GM08714 (cell line): ENCODE measurements around the gene SPDL1.
A peak's percentile ranks its signal among the peaks of the same experiment; 100 is the strongest.

Source experiments
- H3K4me3 ChIP-seq: fragments of 200-500 bp; sonication (Bioruptor generic); 2 replicates; pipeline ENCODE4 v1.5.1; 2014; ENCODE audit warnings: mild to moderate bottlenecking, low read length, inconsistent platforms
- ZNF274 ChIP-seq: IDR thresholded peaks from 2 replicates; pipeline ENCODE4 v1.6.1; 2012; ENCODE audit warnings: mild to moderate bottlenecking, low read depth, low read length

Gene SPDL1

DNA sequence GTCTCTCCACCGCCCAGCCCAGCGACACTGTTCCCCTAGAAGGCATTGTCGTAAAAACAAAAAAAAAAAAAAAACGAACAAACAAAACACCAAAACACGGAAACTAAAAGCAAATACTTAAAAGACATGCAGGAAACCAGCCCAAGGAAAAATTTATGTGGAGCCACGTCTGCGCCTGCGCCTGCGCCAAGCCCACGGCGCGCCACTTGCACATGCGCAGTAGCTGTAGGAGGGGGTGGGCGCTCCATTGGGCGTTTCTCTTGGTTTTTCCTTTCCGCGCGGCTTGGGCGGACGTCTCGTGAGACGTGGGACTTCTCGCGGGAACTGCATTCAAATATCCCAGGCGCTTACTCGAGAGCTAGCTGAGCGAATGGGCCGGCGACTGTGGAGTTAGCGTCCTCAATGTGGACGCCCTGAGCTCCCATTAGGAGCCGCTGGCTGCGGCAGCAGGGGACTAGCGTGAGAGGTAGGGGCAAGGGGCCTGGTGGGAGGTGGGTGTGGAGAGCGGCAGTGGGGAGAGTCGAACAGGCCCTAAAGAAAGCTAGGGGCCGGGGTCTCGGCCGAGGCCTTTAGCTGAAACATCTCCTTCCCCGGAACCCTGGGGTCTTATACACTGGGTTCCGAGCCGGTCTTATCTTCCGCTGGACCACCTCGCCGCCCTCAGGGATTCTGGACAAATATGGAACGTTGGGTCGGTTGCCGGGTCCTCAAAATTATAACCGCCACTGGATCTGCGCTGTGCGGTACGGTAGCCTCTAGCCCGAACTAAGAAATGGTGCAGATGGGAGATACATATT lies at the start of gene SPDL1:
Gene SPDL1, plus strand, starts transcription at position 350 of the 797 bp plus-strand sequence. CDS start 4,644 bp downstream, outside the sequence.
- peak within 1 kb of the TSS; percentile 95 for H3K4me3 ChIP-seq
- TF ChIP-seq ZNF274, result no peak

- H3K4me3 ChIP-seq, result no peak overlapping the region
- TF ChIP-seq ZNF274, result no peak
Observed at GRCh38 chr5:169534311-169534880, 49.2 kb upstream of the SPDL1 start.

- H3K4me3 ChIP-seq, result no peak overlapping the region
- no peak for TF ChIP-seq ZNF274
Observed at GRCh38 chr5:169534939-169535338, 48.6 kb upstream of the SPDL1 start.

DNA sequence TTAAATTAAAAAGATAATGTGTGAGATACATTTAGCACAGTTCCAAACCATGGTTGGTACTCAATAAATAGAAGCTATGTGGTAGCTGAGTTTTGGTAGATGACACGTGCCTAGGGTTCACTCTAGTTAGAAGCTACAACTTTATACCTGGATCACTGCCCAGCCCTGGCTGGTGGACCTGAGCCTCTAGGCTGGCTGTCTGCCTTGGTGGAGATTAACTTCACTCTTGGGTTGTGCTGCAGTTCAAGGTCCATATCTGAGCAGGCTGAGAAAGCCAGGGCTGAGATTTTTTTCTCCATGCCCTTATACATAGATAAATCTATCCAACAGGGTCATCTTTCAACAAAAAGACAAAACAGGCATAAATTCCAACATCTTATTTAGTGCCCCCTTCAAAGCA lies 44.6 kb upstream of the SPDL1 start:
- TF ChIP-seq ZNF274, result no peak
- no peak overlapping the region for H3K4me3 ChIP-seq

DNA sequence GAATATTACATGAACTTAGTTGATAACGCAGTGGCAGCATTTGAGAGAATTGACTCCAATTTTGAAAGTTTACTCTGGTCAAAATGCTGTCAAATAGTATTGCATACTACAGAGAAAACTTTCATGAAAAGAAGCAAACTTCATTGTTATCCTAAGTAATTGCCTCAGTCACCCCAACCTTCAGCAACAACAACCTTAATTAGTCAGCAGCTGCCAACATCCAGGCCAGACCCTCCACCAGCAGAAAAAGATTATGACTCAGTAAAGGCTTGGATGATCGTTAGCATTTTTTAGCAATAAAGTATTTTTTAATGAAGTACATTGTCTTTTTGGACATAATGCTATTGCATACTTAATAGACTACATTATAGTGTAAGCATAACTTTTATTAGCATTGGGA lies 40.8 kb upstream of the SPDL1 start:
- no peak for TF ChIP-seq ZNF274
- no peak overlapping the region for H3K4me3 ChIP-seq

DNA sequence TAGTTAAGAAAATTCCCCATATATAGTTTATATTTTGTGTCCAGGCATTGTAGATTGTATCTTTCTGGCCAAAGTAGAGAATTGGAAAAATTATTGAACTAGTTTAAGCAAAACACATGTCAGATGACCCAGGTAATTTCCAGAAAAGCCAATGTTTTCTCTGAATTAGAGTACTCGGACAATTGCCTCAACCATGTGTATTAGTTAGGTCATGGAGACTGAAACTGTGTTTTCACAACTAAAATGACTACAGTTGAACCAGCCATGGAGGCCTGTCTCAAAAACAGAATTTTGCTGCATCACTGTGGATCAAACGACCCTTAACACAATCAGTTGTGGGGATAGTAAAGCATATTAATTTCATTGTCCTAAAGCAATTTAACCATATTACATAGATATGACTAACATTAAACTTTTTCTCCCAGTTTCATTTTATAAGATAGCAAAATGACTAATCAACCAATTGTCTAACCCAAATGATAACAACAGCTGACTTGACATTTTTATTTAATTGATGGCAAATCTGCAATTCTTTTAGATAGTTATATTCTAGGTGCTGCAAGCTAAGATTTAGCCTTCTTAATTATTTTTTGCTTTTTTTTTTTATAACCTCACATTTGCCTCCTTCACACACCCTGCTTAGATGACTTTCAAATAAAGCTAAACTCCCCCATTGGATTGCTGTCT lies 39.2 kb upstream of the SPDL1 start:
- no peak for TF ChIP-seq ZNF274
- no peak overlapping the region for H3K4me3 ChIP-seq

GRCh38 chr5:169545762-169546161 lies 37.8 kb upstream of the SPDL1 start:
- H3K4me3 ChIP-seq, result no peak overlapping the region
- no peak for TF ChIP-seq ZNF274

DNA sequence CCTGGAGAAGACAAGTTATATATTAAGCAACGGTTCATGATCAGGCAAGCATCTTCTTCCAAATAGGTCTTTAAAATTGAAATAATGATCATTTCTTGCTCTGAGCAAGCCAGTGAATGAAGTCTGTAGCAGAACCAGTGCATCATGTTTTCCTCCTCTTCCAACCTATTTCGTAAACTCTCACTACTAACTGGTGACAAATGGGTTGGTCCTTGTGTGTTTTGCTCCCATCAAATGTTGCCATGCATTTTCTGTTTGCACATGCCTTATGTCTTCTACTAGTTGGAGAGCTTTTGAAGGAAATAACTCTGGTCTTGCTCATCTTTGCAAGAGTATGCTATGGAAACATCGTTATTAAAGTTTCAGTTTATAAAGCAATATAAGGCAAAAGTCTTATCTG lies 37.2 kb upstream of the SPDL1 start:
- no peak overlapping the region for H3K4me3 ChIP-seq
- TF ChIP-seq ZNF274, result no peak

DNA sequence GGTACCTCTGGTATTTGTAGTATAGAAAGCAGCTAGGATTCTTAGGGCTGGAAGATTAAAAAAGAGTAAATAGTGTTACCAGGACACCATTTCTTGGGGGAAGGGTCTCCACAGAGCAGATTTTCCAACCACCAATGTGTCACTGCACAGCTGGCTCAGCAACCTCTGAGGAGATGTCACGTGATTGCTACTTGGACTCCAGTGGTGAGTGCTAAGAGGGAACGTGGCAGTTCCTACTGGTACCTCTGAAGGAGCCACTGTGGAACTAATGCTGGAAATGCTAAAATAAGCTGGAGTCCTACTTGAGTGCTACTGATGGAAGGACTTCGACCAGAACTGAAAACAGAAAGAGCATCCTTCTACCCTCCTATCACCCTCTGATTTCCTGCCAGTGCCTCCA lies 36.1 kb upstream of the SPDL1 start:
- TF ChIP-seq ZNF274, result no peak
- no peak overlapping the region for H3K4me3 ChIP-seq

GRCh38 chr5:169548315-169548714 lies 35.3 kb upstream of the SPDL1 start:
- no peak for TF ChIP-seq ZNF274
- H3K4me3 ChIP-seq, result no peak overlapping the region

DNA sequence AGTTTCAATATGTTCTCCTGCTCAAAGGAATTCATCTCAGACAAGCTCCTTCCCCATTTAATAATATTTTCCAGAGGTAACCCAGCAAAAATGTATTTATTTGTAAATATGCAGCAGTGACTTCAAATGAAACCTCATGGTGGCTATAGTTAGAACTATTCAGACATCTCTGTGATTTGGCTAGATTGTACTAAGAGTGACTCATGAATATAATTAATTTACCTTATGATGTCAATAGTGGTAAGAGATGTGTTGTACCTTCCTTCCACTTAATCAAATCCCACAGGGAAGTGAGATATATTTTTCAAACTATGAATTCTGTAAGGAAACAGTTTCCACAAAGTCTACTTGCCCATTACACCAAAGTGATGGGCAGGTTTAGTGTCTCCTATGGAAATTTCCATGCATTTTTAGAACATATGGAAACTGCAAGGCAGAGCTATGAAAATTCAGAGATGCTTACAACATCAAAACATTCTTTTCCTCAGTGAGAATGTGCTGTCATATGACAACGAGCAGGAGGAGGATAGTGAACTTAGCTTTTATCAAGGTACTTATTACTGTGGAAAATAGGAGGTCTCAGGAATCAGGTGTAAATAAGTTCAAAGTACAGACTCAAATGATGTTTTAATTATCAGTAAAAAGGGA lies 34.0 kb upstream of the SPDL1 start:
- H3K4me3 ChIP-seq, result no peak overlapping the region
- TF ChIP-seq ZNF274, result no peak

DNA sequence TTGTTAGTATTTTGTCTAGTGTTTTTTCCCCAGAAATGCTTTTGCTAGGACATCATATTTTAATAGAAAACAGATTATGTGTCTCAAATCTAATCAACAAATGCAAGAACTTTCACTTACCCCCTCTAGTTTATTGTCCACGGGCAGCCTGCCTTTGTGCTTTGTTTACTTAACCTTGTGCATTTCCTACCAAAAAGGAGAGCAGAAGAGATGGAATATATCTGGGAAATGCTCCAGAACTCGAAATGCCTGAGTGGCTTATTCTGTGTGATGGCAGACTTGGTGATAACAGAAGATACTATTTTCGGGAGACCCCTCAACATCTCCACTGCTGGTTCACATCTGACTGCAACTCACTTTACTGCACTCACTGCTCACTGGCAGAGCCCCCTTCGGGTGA lies 33.3 kb upstream of the SPDL1 start:
- no peak overlapping the region for H3K4me3 ChIP-seq

GRCh38 chr5:169551146-169551545 lies 32.4 kb upstream of the SPDL1 start:
- TF ChIP-seq ZNF274, result no peak
- no peak overlapping the region for H3K4me3 ChIP-seq

More for the DNA sequence above, 33.3 kb upstream of the SPDL1 start:
- no peak for TF ChIP-seq ZNF274

DNA sequence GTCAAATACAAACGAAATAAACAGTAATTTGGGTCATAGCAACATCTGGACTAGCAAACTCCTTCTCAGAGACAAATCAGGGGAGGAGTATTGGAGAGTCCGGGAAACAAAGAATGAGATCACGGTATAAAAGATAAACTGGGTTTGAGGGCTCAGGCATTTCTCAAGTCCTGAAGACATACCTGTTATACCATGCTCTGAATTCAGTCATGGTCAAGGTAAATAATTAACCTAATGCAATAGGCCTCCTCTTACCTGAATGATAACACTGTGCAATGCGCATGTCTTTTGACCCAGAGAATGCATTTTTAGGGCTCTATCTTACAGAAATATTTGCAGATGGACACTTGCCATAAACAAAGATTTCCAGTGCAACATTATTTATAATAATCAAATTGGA lies 31.9 kb upstream of the SPDL1 start:
- H3K4me3 ChIP-seq, result no peak overlapping the region
- TF ChIP-seq ZNF274, result no peak
